Epithelial cell of proximal tubule (primary cell): ENCODE results near the gene ZNF574. TPM values are rescaled to one million over a fixed set of nuclear protein-coding genes. Genes with fewer than 3 reads are reported as not detected.
"Not testable (repeated sequence)": the region's sequence is repeated elsewhere in the genome, so short reads cannot be mapped to it uniquely, and the experiment has no call there.

Source experiments
- DNase-seq: peaks from one replicate; pipeline ENCODE4 v3.0.0-alpha.2; 2011; ENCODE audit warnings: low read depth
- H3K4me3 ChIP-seq: 2 replicates; pipeline ENCODE4 v1.5.1; 2011; ENCODE audit warnings: low read depth, mild to moderate bottlenecking, low read length
- total RNA-seq: library from RNA; depleted of rRNA; stranded (reverse); fragments of >200 nt; gene quantifications from 2 replicates; pipeline ENCODE4 v1.2.3, GENCODE V29; 2015
- TF ChIP-seq, protein P1 (sequence below): conservative IDR thresholded peaks from 2 replicates; pipeline ENCODE4 v1.5.1; 2012; ENCODE audit warnings: low read depth, mild to moderate bottlenecking, low read length

ZNF574 gene
- total RNA-seq, 1 donor from 2014 or later: 19.6 TPM

DNA sequence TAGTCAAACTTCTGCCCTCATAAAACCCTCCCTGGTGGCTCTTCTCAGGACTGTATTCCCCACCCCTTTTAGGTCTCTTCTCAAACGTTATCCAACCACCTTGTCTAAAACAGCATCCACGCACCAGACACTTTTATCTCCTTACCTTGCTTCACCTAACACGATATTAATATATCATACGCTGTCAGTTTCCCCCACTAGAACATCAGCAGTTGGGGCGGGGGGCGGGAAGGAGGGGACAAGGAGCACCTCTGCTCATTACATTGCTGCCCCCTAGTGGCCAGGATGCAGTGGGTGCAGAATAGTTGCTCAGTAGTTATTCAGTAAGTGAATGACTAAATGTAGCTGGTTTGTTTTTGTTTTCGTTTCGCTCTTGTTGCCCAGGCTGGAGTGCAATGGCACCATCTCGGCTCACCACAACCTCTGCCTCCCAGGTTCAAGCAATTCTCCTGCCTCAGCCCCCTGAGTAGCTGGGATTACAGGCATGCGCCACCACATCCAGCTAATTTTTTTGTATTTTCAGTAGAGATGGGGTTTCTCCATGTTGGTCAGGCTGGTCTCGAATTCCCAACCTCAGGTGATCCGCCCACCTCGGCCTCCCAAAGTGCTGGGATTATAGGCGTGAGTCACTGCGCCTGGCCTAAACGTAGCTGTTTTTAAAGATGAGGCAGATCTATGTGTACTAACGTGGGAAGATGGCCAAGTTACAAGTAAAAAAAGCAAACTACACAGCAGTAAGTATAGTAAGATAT, 41.1 kb upstream of the ZNF574 start:
- H3K4me3 ChIP-seq: not testable (repeated sequence)
- TF ChIP-seq, protein P1, sequence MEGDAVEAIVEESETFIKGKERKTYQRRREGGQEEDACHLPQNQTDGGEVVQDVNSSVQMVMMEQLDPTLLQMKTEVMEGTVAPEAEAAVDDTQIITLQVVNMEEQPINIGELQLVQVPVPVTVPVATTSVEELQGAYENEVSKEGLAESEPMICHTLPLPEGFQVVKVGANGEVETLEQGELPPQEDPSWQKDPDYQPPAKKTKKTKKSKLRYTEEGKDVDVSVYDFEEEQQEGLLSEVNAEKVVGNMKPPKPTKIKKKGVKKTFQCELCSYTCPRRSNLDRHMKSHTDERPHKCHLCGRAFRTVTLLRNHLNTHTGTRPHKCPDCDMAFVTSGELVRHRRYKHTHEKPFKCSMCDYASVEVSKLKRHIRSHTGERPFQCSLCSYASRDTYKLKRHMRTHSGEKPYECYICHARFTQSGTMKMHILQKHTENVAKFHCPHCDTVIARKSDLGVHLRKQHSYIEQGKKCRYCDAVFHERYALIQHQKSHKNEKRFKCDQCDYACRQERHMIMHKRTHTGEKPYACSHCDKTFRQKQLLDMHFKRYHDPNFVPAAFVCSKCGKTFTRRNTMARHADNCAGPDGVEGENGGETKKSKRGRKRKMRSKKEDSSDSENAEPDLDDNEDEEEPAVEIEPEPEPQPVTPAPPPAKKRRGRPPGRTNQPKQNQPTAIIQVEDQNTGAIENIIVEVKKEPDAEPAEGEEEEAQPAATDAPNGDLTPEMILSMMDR: peak; percentile 91
- peak; percentile 50 for DNase-seq

DNA sequence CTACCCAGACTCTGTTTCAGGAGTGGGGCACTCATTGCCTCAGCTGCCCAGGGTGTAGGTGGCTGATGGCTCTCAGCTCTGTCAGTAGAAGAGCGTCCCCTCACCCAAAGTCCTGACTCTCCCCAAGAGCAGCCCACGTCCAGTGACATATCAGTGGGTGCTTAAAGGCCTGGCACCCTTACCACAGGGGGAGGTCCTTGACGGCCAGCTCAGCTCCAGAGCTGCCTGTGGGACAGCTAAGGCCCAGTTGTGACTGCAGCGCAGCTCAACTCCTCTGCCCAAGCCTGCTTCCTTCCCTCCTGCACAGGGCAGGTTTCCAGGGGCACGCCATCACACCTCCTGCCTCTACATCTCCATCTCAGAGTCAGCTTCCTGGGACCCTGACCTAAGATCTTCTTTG, 38.3 kb upstream of the ZNF574 start:
- no peak for DNase-seq
- TF ChIP-seq, protein P1: no peak
- H3K4me3 ChIP-seq: no peak overlapping the region

DNA sequence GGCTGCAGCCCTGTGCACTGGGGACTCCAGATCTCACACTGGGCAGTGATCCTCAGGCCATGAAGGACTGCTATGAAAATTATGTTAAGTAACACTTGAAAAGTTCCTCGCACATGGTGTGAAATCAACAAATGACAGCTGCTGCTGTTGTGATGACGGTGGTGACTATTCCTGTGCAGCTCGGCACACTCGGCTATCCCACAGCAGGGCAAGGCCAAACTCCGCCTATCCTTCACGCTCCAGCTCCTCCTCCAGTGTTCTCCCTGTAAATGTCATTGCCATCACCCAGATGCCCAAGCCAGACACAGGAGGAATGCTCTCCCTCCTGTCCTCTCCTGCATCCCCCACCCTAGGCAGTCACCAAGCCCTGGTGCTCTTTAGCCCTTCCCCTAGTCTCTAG, 37.3 kb upstream of the ZNF574 start:
- TF ChIP-seq, protein P1: no peak
- H3K4me3 ChIP-seq: no peak overlapping the region
- DNase-seq: no peak

DNA sequence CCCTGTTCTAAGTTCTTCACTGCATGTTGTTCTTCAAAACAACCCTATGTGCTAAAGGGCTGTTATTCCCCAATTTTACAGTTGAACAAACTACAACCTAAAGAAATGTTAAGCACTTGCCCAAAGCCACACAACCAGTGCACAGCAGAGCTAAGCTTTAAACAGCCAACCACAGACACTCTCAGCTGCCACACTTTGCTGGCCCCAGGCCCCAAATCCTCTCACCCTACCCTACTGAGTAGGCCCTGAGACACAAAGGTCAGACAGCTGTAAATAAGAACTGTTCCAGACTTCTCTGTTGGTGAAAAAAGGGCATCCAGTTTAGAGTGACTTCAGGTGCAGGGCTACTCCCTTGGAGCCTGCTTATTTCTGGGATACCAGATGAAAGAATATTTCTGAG, 35.9 kb upstream of the ZNF574 start:
- no peak overlapping the region for H3K4me3 ChIP-seq
- DNase-seq: no peak
- TF ChIP-seq, protein P1: no peak

DNA sequence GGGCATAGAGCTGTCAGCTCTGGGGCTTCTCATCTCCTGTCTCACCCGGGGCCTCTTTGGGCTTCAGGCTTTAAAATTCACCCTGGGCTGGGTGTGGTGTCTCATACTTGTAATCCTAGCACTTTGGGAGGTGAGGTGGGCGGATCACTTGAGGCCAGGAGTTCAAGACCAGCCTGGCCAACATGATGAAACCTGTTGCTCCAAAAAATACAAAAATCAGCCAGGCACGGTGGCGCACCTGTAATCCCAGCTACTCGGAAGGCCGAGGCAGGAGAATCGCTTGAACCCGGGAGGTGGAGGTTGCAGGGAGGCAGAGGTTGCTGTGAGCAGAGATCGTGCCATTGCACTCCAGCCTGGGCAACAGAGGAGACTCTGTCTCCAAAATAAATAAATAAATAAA, 35.5 kb upstream of the ZNF574 start:
- H3K4me3 ChIP-seq: not testable (repeated sequence)

DNA sequence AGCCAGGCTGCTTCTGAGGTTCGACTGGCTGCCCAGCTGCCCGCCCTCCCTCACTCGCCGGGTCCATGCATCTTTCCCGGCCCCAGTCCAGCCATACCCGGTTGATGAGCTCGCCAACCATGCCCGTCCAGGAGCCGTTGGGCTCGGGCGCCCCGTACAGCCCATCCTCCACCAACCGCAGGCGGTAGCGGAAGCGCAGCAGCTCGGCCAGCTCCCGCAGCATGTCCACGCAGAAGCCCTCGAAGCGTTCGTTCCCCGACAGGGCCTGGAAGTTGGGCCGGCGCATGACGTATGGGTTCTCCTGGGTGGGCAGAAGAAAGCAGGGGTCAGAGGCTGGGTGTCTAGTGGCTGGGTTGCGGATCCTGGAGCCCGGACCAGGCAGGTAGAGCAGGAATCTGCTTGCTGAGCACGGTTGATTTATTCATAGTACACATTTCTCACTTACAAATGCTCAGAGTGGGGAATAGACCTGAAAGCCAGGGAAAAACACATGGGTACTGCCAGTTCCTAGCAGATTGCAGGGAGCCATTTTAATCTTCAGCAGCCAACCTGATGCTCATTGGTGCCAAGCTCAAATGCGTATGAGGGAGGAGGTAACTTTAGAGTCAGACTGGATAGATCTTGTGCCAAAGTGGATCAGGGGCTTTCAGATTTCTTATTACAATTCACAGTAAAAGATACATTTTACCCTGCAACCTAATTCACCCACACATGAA, 33.4 kb upstream of the ZNF574 start:
- H3K4me3 ChIP-seq: no peak overlapping the region
- DNase-seq: no peak
- TF ChIP-seq, protein P1: no peak

More for the DNA sequence above, 35.5 kb upstream of the ZNF574 start:
- not testable (repeated sequence) for DNase-seq

DNA sequence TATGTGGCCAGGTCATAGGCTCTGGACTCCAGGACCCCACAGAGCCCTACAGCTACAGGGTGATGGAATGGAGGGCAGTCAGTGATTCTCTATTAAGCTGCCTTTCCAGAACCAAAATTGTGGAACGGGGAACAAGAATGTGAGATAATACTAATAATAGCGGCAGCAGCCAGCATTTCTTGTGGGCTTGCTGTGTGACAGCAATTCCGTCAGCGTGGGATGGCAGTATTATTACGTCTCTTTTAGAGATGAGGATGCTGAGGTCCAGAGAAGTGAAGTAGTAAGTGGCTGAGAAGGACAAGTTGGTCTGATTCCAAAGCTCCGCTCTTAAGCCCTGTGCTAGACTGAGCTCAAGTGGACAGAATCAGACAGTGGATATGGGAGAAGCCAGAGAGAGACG, 30.4 kb upstream of the ZNF574 start:
- H3K4me3 ChIP-seq: no peak overlapping the region
- DNase-seq: no peak
- TF ChIP-seq, protein P1: no peak
